GM21515 (cell line): Measurements from ENCODE around the gene BNIP5.

Source experiments
- ATAC-seq: cut with Tn5 transposase; IDR thresholded peaks from one replicate; pipeline ENCODE4 v1.9.1; 2021; ENCODE audit not compliant: unreplicated experiment

The BNIP5 gene, protein sequence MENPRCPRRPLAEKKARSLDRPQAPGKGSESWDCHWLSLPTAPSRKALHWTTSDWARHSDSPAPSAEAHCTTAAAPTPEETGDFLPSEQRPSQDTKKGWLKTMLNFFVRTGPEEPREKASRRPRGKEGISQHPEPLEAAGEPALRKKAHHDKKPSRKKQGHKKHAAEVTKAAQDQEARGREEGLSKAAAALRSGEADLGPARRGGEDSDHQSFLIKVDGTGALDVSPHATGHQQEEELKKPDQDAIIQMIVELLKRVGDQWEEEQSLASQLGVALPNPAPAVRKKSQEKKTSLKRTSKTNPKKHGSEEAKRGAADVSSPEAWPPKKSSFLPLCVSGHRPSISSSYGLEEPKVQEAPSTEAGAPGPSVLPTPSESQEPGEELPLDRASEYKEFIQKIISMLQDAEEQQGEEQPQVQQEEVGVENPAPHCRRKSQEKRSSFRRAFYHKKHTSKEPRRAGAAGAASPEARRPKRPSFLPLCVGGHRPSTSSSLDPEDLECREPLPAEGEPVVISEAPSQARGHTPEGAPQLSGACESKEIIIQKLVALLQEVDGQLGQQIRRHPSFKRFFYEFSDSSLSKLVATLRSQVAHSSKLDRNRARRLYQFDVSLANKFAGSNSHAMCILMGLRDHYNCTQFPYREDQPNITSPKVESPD

DNA sequence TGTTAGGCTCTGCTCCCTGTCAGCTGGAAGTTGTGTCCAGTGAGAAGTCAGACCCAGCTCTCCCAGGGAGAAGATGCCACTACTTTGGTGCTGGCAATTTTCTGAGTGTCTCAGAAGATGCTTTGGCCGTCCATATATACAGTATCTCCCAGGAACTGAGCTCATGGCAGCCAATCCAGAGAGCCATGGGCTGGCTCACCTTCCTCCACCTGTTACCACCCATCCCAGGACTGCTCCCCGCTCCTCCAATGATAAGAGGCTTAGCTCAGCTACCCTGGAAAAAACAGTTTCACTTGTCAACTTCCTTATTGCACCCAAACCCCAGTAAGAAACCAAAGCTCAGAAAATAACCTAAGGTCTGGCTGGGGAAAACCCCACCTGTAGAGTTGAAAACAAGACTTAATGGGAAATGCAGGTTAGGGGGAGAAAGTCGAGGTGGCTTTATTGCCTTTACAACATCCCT, at the start of gene BNIP5:
Gene BNIP5, minus strand, starts transcription at position 110 of the 463 bp plus-strand sequence. CDS start 6,198 bp downstream, outside the sequence.
- ATAC-seq, result no peak

DNA sequence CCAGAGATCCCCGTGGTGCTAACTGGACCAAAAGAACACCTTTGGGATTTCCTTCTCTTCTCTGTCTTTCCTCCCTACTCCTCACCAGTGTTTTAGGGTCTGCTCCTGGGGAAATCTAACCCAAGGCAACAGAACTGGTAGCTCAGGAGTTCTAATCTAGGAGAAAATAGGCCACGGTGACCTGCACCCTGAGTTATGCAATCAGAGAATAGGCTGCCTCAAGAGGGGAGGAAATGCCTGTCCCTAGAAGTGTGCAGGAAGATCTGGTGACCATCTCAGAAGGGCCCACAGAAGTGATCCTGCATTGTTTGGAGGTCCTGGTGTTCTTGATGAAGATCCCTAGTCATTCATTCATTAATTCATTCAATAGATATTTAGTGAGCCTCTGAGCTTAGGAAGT, 47.4 kb upstream of the BNIP5 start:
- ATAC-seq, result no peak

DNA sequence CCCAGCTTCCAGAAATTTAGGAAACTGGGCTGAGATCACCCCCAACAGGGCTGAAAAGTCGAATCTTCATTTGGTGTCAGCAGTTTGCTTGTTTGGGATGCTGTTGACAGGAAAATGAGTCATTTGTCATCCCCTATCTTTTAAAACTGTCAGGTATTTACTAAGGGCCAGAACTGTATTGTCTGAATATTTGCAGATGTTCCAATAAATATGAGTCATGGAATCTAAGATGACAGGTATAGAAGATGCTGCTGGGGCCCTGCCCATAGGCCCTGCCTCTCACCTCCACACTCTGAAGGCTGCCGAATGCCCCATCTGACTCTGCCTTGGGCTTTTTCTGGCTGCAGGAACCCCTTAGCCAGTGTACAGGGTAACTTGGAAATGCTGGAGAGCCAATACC, 46.9 kb upstream of the BNIP5 start:
- ATAC-seq, result no peak

DNA sequence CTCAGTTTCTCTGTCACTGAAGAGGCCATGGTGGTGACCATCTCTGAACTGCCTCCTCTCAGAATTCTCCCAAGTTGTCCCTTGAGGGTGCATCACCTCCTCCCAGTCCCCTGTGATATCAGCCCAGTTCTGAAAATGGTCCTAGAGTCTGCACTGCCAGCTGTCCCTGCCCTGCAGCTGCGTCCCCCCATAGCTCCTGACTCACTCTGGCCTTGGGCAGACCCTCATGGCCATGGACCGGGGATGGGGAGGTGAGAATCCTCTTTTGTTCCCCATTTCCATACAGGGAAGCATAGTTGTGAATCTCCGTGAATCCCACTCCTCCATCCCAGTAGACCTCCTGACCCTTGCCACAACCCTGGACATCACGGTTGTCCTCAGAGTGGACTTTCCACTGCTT, 46.3 kb upstream of the BNIP5 start:
- ATAC-seq, result no peak

DNA sequence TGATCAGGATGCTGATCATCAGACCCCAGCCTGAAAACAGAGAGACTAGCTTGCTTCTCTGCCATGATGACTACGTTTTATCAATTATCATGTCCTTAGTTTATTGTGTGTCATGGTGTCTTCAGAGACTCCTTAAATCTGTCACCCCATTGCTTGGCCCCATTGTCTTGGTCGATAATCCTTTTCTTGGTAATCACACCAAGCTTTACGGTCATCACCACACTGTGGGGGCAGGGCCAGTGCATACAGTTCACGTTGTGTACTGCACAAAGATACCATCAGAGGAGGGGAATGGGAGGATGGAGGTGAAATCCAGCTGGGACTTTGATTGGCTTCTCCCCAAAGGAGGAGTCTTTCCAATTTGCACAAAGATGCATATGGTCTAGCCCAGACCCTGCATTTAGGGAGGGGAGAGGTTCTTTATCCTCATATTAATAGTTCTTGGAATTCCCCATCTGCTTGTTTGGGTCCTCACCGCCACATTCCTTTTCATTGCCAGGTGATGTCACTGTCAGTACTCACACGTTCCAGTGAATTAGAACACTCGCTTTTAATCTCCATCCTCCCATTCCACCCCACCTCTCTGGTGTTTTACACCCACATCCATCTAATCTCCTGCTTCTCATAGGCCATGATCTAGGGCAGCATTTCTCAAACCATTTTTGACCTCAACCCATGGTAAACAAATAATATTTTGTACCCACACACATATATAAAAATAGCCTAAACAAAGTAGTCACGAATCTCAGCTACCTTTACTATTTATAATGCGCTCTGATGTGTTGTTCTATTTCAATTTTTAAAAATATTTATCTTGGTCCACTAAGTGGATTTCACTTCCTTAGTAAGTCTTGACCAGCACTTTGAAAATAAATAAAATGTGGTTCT, 45.1 kb upstream of the BNIP5 start:
- ATAC-seq, result no peak

DNA sequence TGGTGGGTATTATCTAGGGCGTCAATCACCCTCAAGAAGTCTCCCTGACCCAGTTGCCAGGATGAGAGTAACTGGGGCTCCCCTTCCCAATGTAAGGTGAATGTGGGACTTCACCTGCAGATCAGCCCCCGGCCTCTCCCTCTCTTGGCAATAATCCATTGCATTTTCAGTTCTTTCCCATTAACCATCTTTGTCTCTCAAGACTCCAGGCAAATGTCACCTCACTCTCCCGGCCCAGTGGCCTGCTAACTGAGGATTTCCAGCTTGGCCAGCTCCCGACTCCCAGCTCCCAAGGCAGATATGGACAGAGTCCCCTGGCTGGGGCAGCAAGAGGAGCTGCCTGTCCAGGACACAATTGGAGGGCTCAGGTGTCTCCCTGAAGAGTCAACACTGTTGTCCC, 43.5 kb upstream of the BNIP5 start:
- no peak for ATAC-seq

DNA sequence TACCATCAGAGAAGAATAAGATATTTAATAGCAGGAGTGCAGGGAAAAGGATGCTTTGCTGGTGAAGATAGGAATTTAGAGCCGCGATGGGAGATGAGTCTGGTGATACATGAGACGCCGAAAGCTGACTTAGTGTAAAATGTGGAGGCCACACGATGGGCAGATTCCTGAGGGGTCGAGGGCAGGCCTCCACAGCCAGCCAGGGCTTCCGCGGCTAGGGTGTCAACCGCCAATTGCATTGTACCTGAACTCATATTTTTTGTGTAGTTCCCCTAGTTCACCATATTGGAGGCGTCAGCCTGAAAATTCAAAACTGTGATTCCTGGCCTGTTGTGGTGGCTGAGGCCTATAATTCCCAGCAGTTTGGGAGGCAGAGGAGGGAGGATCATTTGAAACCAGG, 42.2 kb upstream of the BNIP5 start:
- ATAC-seq, result no peak

DNA sequence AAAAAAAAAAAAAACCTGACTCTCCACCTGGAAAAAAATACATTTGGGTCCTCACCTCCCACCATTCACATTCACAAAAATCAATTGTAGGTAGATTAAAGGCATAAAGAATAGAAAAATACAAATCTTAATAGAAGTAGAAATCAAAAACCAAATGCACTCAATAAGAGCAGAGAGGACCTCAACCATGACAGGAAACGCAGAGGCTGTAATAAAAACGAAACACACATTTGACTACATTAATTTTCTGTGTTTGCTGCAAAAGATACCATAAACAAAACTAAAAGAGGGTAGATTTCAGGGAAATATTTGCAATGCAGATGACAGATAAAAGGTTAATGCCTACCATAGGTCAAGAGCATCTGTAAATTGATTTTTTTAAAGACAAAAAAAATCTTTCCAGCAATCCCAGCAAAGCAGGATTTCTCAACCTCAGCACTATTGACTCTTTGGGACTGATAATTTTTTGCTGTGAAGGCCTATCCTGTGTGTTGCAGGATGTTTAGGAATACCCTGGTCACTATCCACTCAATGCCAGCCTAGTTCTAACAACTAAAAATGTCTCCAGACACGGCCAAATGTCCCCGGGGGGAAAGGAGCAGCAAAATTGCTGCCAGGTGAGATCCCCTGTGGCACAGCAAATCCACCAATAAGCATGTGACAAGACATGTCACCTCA, 41.7 kb upstream of the BNIP5 start:
- ATAC-seq, result no peak

DNA sequence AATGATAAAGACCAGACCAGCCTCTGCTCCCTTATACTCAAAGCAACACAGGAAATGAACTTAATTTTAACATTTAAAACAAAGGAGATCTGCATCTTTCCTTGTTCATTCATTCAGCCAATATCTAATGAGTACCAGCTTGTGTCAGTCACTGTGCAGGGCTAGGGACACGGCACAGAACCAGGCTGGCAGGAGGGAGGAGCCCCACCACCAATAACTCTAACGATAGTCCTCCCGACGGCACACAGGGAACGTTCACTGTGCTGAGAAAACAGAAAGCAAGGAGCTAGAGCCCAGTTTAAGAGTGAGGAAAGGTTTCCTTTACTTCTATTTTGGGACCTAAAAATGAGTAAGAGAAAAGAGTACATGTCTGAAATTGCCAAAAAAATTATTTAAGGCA, 40.9 kb upstream of the BNIP5 start:
- ATAC-seq, result no peak

DNA sequence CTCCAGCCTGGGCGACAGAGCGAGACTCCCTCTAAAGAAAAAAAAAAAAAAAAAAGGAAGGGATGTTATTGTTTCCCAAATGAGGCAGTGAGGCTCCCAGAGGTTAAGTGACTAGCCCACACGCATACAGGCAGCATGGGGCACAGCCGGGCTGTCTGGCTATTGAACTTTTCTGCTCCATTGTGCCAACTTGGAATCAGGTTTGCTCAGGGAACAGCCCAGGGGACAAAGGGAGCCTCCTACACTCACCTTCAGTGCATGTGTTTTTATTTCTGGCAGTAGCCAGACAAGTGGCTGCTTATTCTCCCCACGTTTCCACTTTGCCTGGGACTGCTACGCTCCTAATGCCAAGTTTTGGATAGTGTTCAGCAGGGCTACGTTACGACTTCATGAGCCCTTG, 40.1 kb upstream of the BNIP5 start:
- no peak for ATAC-seq

DNA sequence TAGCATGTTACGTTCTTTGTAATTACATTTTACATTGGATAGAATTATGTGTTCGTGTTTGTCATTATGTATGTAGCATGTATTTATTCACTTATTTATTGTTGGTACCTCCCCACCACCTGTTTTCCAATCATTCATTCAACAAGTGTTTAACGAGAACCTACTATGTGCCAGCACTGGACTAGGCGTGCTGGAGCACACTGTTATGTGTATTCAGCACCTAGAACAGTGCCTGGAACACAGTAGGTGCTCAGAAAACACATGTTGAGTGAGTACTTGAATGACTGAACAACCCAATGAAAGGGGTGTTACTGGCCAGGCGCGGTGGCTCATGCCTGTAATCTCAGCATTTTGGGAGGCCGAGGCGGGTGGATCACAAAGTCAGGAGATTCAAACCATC, 39.5 kb upstream of the BNIP5 start:
- no peak for ATAC-seq

DNA sequence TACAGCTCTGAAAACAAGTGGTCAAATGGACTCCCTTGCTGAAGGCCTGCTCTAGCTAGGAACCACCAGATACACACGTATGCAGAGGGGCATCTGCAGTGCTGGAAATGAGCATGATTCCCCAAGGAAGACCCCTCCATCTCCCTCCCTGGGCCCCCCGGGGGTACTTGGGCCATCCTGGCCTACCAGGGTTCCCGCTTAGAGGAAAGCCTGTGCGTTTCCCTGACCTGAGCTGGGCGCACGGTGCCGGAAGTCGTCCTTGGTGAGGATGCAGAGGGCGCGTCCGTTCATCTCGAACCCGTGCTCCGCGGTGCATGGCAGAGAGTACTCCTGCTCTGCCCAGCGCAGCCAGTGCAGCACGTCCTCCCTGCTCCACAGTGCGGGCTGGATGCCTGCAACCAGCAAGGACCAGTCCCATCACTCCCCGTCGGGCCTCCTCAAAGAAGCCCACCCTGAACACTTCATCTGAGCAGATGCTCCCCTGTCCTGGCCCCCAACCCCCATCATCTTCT, 39.0 kb upstream of the BNIP5 start:
- no peak for ATAC-seq

DNA sequence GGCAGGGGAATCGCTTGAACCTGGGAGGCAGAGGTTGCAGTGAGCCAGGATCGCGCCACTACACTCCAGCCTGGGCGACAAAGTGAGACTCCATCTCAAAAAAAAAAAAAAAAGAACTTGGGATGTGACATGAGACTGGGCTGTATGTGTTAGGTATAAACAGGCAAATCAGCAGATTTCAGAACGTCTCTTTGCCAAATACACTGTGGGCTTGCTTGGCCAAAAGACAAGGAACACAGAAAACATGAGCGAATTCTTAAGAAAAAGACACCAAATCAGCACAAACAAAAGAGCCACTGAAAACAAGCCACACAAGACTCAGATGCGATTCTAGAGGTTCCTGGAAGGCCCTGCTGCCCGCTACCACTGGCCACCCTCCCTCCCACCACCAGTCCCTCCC, 38.3 kb upstream of the BNIP5 start:
- no peak for ATAC-seq

DNA sequence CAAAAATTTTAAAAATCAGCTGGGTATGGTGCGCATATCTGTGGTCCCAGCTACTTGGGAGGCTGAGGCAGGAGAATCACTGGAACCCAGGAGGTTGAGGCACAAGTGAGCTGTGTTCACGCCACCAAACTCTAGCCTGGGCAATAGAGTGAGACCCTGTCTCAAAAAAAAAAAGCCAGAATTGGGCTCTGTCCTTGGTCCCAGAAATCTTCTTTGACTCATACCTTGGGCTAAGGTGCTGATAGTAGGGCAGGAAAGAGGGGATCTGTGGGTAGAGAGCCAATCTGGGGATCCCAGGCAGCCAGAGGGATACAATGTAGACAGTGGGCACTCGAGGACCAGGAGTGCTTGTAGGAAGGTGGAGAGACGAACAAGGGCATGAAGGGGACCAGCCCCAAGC, 37.5 kb upstream of the BNIP5 start:
- ATAC-seq, result no peak

DNA sequence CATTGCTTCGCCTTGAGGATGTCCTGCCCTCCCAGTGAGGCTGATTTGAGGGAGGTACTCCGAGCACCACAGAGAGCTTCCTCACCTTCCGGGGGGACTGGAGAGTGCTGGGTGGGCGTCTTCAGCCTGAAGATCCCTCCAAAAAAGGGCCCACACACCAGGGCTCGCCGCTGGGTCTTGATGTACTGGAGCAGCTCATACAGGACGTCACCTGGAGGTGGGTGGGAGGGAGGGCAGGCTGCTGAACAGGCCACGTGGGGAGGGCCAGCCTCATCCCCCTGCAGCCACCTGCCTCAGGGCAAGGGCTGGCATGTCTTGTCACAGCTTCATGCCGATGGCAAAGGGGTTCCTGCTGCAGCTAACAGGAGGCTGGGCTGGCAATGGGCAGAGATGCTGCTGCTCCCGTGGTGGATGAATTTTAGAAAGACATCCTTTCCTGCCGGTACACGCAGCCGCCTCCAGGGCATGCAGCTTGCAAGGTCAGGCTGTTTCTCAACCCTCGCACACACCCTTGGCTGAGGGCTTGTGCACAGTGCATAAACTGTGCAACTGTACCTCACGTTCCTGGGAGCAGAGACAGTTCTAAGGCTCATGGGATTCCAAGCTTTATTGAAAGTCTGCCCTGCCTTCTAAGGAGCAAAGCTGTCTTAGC, 36.8 kb upstream of the BNIP5 start:
- ATAC-seq, result no peak

DNA sequence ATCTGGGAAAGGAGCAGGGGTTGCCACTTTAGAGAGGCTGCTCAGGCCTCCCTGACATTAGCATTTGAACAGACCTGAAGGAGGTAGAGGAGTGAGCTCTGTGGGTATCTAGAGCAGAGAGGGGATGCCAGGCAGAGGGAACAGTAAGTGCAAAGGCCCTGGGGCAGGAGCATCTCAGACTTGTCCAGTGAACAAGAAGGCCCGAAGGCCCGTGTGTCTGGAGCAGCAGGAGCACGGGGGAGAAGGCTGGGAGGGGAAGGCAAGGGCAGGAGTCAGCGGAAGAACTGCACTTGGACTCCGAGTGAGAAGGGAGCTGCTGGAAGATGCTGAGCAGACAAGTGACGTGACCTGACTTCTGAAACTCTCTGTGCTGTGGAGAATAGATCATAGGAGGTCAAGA, 35.4 kb upstream of the BNIP5 start:
- ATAC-seq, result no peak

DNA sequence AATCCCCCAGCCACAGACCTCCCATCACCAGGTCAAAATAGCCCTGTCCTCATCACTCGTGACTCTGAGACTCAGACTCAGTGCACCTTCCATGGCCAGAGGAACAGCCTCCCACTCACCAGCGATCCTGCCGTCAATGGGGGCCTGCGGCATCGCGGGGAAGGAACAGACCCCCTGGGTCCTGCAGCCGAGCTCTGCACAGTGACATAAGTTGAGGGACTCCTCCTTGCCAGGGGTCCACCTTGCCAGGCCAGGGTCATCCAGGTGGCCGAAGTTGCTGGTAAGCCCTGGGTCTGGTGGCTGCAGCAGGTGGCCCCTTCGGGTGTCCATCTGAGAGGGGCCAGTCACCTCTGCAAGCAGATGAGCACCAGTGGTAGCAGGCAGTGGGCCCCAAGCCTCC, 34.5 kb upstream of the BNIP5 start:
- ATAC-seq, result no peak

DNA sequence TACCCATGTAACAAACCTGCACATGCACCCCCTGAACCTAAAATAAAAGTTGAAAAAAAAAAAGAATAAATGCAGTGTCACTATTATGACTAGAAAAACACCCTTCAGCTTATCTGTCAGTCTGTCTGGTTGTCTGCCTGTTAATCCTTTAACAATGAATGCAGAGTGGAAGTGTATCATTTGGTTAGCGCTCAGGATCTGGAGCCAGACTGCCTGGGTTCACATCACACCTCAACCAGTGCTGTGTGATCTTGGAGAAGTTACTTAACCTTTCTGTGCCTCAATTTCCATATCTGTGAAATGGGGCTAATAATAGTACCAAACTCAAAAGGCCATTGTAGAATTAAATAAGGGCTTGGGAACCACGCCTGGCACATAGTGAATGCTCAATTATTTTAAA, 34.0 kb upstream of the BNIP5 start:
- ATAC-seq, result no peak

DNA sequence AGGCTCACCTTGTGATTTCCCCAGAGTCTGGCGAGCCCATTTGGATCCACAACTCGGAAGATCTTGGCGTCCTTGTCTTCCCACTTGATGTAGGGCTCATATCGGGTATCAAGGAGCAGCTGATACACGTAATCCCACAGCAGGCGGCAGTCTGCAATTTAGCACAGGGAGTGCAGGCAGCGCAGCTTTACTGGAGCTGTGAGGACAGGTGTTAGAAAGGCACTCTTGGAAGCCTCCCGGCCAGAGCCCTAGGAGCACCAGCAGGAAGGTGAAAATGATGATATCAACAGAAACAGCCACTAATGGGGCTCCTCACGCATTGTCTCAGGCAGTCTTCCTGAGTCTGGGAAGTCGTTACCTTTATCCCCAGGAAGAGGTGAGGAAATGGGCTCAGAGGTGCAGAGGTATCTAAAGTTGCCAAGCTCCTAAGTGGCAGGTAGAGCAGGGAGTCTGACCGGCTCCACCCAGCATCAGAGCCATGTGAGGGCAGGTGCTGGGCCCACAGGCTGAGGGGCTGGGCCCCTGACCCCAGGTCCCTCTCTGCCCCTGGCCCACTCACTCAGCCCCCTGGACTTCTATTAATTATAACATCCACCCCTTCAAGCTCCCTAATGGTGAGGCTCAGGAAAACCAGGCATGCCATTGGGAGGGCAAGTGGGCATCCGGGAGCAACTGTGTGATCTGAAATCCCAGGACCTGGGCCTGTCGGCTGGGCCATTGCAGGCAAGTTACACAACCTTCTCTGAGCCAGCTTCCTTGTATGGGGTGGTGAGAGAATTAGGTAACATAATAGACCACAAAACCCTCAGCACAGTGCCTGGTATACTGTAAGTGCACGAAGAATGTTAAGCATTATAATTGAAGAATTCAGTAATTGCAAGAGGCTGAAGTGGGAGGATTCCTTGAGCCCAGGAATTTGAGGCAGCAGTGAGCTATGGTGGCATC, 32.5 kb upstream of the BNIP5 start:
- no peak for ATAC-seq
